Ishikawa (cell line): Measurements from ENCODE around the gene PRPF8.

ENCODE experiments used
- CEBPB ChIP-seq: IDR thresholded peaks from 2 replicates; pipeline ENCODE4 v1.6.1; 2012
- CREB1 ChIP-seq: IDR thresholded peaks from 2 replicates; pipeline ENCODE4 v1.6.1; 2012; ENCODE audit warnings: low read depth
- EGR1 ChIP-seq: IDR thresholded peaks from 2 replicates; pipeline ENCODE4 v1.6.1; 2012
- EP300 ChIP-seq: IDR thresholded peaks from 2 replicates; pipeline ENCODE4 v1.6.1; 2012; ENCODE audit warnings: borderline replicate concordance
- FOXM1 ChIP-seq: IDR thresholded peaks from 2 replicates; pipeline ENCODE4 v1.6.1; 2012; ENCODE audit warnings: low read depth, borderline replicate concordance
- NFIC ChIP-seq: IDR thresholded peaks from 2 replicates; pipeline ENCODE4 v1.6.1; 2012
- RAD21 ChIP-seq: IDR thresholded peaks from 2 replicates; pipeline ENCODE4 v1.6.1; 2012; ENCODE audit warnings: low read depth
- TAF1 ChIP-seq: IDR thresholded peaks from 2 replicates; pipeline ENCODE4 v1.6.1; 2012; ENCODE audit warnings: low read depth, mild to moderate bottlenecking
- TCF12 ChIP-seq: IDR thresholded peaks from 2 replicates; pipeline ENCODE4 v1.6.1; 2012; ENCODE audit warnings: low read depth
- TEAD4 ChIP-seq: IDR thresholded peaks from 2 replicates; pipeline ENCODE4 v1.6.1; 2012
- YY1 ChIP-seq: IDR thresholded peaks from 2 replicates; pipeline ENCODE4 v1.6.1; 2012; ENCODE audit warnings: low read depth
- ZBTB7A ChIP-seq: IDR thresholded peaks from 2 replicates; pipeline ENCODE4 v1.6.1; 2012; ENCODE audit warnings: low read depth
- TF ChIP-seq, protein P1 (sequence below): IDR thresholded peaks from 2 replicates; pipeline ENCODE4 v1.6.1; 2012
- TF ChIP-seq, protein P2 (sequence below): IDR thresholded peaks from 2 replicates; pipeline ENCODE4 v1.6.1; 2012
- TF ChIP-seq, protein P3 (sequence below): IDR thresholded peaks from 2 replicates; pipeline ENCODE4 v1.6.1; 2012; ENCODE audit warnings: low read depth, mild to moderate bottlenecking

PRPF8 gene

DNA sequence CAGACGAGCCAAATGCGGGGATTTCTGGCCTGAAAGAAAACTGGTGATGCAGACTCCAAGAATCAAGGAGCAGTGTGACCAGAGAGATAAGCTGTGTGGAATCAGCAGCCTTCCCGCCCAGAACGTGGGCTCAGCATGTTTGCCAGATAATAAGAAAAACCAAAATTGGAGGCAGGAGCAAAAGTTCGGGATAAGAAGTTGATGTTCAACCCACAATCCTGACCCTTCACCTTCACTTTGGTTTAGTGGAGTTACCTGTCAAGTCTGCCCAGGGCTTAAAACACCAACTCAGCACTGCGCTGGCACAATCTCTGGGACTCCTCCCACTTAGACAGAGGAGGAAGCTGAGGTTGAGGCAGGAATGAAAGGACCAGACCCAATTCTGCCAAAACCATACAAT is 59.1 kb downstream of the PRPF8 start:
- TF ChIP-seq, protein P1, sequence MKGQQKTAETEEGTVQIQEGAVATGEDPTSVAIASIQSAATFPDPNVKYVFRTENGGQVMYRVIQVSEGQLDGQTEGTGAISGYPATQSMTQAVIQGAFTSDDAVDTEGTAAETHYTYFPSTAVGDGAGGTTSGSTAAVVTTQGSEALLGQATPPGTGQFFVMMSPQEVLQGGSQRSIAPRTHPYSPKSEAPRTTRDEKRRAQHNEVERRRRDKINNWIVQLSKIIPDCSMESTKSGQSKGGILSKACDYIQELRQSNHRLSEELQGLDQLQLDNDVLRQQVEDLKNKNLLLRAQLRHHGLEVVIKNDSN = no peak
- no peak for TF ChIP-seq FOXM1
- TF ChIP-seq RAD21 = no peak
- TF ChIP-seq EGR1 = no peak

DNA sequence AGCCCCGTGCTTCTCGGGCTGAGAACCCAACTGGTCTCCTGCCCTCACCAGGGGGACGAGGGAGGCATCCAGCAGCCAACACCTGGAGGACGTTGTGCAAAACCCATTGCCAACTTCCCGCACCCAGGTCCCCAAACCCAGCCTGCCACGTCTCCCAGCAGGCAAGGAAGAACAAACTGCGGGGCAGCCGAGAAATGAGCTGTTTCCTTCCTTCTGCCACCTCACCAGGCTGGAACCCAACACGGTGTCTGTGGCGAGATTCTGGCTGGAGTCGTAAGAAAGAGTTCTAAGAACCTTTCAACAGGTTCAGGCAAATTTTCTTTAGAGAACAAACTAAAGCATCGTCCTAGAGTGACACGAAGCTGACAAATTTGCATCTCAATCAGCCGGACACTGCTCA is 59.6 kb downstream of the PRPF8 start:
- no peak for TF ChIP-seq YY1
- no peak for TF ChIP-seq EP300
- TF ChIP-seq, protein P2, sequence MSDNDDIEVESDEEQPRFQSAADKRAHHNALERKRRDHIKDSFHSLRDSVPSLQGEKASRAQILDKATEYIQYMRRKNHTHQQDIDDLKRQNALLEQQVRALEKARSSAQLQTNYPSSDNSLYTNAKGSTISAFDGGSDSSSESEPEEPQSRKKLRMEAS = no peak
- no peak for TF ChIP-seq CEBPB
- TF ChIP-seq NFIC = no peak
- no peak for TF ChIP-seq ZBTB7A
- TF ChIP-seq EGR1 = no peak
- no peak for TF ChIP-seq TEAD4
- no peak for TF ChIP-seq FOXM1
- no peak for TF ChIP-seq RAD21
- TF ChIP-seq TCF12 = no peak
- TF ChIP-seq, protein P1 = no peak
- TF ChIP-seq CREB1 = no peak
- TF ChIP-seq TAF1 = no peak
- TF ChIP-seq, protein P3, sequence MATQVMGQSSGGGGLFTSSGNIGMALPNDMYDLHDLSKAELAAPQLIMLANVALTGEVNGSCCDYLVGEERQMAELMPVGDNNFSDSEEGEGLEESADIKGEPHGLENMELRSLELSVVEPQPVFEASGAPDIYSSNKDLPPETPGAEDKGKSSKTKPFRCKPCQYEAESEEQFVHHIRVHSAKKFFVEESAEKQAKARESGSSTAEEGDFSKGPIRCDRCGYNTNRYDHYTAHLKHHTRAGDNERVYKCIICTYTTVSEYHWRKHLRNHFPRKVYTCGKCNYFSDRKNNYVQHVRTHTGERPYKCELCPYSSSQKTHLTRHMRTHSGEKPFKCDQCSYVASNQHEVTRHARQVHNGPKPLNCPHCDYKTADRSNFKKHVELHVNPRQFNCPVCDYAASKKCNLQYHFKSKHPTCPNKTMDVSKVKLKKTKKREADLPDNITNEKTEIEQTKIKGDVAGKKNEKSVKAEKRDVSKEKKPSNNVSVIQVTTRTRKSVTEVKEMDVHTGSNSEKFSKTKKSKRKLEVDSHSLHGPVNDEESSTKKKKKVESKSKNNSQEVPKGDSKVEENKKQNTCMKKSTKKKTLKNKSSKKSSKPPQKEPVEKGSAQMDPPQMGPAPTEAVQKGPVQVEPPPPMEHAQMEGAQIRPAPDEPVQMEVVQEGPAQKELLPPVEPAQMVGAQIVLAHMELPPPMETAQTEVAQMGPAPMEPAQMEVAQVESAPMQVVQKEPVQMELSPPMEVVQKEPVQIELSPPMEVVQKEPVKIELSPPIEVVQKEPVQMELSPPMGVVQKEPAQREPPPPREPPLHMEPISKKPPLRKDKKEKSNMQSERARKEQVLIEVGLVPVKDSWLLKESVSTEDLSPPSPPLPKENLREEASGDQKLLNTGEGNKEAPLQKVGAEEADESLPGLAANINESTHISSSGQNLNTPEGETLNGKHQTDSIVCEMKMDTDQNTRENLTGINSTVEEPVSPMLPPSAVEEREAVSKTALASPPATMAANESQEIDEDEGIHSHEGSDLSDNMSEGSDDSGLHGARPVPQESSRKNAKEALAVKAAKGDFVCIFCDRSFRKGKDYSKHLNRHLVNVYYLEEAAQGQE = no peak

DNA sequence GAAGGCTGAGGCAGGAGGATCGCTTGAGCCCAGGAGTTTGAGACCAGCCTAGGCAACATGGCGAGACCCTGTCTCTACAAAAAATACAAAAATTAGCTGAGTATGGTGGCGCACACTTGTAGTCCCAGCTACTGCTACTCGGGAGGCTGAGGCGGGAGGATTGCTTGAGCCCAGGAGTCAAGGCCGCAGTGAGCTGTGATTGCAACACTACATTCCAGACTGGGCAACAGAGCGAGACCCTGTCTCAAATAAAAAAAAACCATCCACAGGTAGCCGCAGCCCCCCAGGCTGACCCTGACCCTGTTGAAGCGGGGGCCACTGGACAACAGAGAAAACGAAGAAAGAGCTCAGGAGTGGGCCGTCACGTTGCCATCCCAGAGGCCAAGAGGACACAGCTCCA is 60.0 kb downstream of the PRPF8 start:
- no peak for TF ChIP-seq EGR1
- no peak for TF ChIP-seq TAF1
- TF ChIP-seq ZBTB7A = no peak
- TF ChIP-seq TEAD4 = no peak
- no peak for TF ChIP-seq EP300
- no peak for TF ChIP-seq FOXM1
- TF ChIP-seq CREB1 = no peak

DNA sequence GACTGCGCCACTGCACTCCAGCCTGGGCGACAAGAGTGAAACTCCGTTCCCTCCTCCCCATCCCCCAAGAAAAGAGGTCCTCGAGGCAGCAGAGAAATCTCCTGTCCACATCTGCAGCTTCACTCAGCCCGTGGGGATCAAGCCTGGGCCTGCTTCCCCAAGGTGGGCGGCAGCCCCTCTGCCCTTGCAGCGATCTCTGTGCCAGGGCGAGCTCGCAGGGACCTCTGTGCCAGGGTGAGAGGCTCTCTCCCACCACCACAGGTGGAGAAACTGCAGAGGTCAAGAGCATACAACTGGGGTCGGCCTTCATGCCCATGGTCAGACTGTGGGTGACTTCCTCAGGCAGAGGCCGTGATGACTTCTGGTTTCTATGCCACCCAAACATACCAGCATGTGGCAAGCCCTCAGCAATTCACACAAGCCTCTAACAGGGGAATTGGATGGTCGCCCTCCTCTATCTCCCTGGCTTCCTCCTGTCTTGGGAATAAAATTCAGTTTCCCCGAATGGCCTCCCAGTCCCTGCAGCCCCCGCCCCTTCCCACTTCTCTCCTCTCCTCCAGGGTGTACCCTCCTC is 61.5 kb downstream of the PRPF8 start:
- TF ChIP-seq ZBTB7A = no peak
- no peak for TF ChIP-seq EP300
- TF ChIP-seq TCF12 = no peak

DNA sequence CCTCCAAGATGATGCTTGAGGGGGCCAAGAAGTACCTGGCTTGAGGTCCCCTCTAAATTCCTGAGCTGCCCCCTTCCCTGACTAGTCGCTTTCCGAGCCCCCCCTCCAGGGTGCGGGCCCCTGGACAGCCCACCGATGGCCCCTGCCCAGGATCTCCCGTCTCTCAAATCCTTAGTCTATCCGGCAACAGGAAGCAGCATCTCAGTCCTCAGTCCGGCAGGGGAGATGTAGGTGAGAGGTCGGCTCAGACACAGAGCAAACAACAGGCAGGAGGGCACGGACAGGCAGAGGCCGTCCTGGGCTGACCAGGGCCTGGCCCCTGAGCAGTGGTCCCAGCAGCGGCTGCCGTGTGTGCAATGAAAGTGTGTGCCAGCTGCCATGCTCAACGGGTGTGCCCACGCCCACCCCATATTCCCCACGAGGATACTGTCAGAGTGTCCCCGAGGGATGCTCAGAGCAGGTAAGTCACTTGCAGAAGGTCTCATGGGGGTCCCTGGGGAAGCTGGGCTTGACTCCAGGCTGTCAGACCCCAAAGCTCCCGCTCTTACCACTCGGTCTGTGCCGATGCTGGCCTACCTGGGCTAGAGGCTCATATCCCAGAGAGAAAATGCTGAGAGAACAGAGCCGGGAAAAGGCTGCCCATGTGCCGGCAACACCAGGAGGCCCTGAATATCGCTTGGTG is 63.3 kb downstream of the PRPF8 start:
- no peak for TF ChIP-seq CREB1
- TF ChIP-seq RAD21 = no peak
- TF ChIP-seq FOXM1 = no peak
- no peak for TF ChIP-seq NFIC
- TF ChIP-seq YY1 = no peak
- TF ChIP-seq TEAD4 = no peak
- TF ChIP-seq EP300 = no peak
- TF ChIP-seq, protein P3 = no peak
- TF ChIP-seq EGR1 = no peak
- TF ChIP-seq TAF1 = no peak
- TF ChIP-seq, protein P1 = no peak
- TF ChIP-seq TCF12 = no peak
- no peak for TF ChIP-seq CEBPB
- TF ChIP-seq, protein P2 = no peak
- no peak for TF ChIP-seq ZBTB7A

DNA sequence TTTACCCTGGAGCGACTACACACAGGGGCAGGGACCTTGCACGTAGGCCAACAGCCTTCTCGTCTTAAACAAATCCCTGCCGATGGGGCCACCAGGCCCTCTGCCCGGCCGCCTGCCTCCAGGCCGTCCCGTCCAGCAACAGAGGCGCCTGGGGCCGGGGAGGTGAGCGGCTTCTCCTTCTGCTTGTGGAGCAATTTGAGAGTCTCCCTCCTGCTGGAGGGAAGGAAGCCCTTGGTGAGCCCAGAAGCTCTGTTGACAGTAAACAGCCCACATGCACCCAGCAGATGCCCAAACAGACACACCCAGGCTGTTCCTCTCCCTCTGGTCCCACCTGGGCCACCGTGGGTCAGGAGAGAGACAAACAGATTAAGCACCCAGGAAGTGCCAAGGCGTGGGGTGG is 64.2 kb downstream of the PRPF8 start:
- TF ChIP-seq TEAD4 (no peak), TAF1 (no peak), NFIC (no peak)
- TF ChIP-seq, protein P3 = no peak
- TF ChIP-seq, protein P2 = no peak
- TF ChIP-seq, protein P1 = no peak
